Measurements from ENCODE around the gene AKAP13. TPM values are rescaled to one million over a fixed set of nuclear protein-coding genes. Genes with fewer than 3 reads are reported as not detected.

AKAP13 gene
- total RNA-seq, 1 experiment from 2014 or later = 47.3 TPM

- no peak overlapping the region for H3K4me2 ChIP-seq (ENCODE audit: insufficient read depth, insufficient read length, low read length)
- peaks cover 4% of the 10 kb centered on the region; the same call in 1 of the 2 replicates for H3K79me2 ChIP-seq (ENCODE audit: insufficient read depth, low read length)
- H2BK15ac ChIP-seq (ENCODE audit: low read depth, low read length) = no peak overlapping the region
- no peak overlapping the region for H3K18ac ChIP-seq (ENCODE audit: insufficient read length, low read depth, low read length)
- H3K23ac ChIP-seq (ENCODE audit: insufficient read length, low read depth, low read length) = no peak overlapping the region
- Mint-ChIP-seq H3K4me1 (peaks cover 13 to 20% of the 10 kb centered on the region in 2 experiments), H3K36me3 (ENCODE audit: insufficient read depth in 1 of 3, low read depth in 3 of 3) (peaks cover 2 to 9% (median 4%) of the 10 kb centered on the region in 3 experiments; a peak in 3 of 7 replicates), H3K27me3 (ENCODE audit: low read depth) (no peaks in the 10 kb centered on the region), H3K4me3 (no peak overlapping the region), H3K27ac (no peak overlapping the region), H3K9me3 (no peaks in the 10 kb centered on the region)
- H4K20me1 ChIP-seq (ENCODE audit: control insufficient read depth, insufficient read depth, insufficient read length) = no peaks in the 10 kb centered on the region
- H4K91ac ChIP-seq (ENCODE audit: insufficient read length, low read depth, low read length) = no peak overlapping the region
- H2BK12ac ChIP-seq (ENCODE audit: insufficient read length, low read depth, low read length) = no peak overlapping the region
- H3K4ac ChIP-seq (ENCODE audit: low read depth, low read length) = no peak overlapping the region
- no peak overlapping the region for H3K56ac ChIP-seq (ENCODE audit: insufficient read length, low read depth, low read length)
- H3K14ac ChIP-seq (ENCODE audit: insufficient read depth, low read length) = no peak overlapping the region
- H3T11ph ChIP-seq (ENCODE audit: low read length) = no peak overlapping the region
- H4K5ac ChIP-seq (ENCODE audit: insufficient read length, low read depth, low read length) = no peak overlapping the region
- no peak overlapping the region for H4K8ac ChIP-seq (replicated peaks; ENCODE audit: insufficient read length, low read depth, low read length)
- H3K27me3 ChIP-seq (ENCODE audit: insufficient read depth, low read length) = no peaks in the 10 kb centered on the region
- H3K79me1 ChIP-seq (ENCODE audit: insufficient read depth, low read depth, low read length, poor library complexity, severe bottlenecking) = no peaks in the 10 kb centered on the region
- no peaks in the 10 kb centered on the region for H3K23me2 ChIP-seq (ENCODE audit: insufficient read length, low read depth, low read length, poor library complexity, severe bottlenecking)
- no peak overlapping the region for H2BK20ac ChIP-seq (ENCODE audit: low read depth, low read length, poor library complexity, severe bottlenecking)
- no peaks in the 10 kb centered on the region for H3K9me3 ChIP-seq (ENCODE audit: control insufficient read depth, low read depth, low read length)
- no peak overlapping the region for H2BK5ac ChIP-seq (ENCODE audit: insufficient read length, low read length)
- TF ChIP-seq, protein P1, sequence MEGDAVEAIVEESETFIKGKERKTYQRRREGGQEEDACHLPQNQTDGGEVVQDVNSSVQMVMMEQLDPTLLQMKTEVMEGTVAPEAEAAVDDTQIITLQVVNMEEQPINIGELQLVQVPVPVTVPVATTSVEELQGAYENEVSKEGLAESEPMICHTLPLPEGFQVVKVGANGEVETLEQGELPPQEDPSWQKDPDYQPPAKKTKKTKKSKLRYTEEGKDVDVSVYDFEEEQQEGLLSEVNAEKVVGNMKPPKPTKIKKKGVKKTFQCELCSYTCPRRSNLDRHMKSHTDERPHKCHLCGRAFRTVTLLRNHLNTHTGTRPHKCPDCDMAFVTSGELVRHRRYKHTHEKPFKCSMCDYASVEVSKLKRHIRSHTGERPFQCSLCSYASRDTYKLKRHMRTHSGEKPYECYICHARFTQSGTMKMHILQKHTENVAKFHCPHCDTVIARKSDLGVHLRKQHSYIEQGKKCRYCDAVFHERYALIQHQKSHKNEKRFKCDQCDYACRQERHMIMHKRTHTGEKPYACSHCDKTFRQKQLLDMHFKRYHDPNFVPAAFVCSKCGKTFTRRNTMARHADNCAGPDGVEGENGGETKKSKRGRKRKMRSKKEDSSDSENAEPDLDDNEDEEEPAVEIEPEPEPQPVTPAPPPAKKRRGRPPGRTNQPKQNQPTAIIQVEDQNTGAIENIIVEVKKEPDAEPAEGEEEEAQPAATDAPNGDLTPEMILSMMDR (conservative IDR thresholded peaks at IDR 0.05) = no peak
- H2AFZ ChIP-seq (ENCODE audit: low read length) = no peak overlapping the region
- DNase-seq = no peak
- no peak overlapping the region for H2BK120ac ChIP-seq (ENCODE audit: low read depth, low read length, poor library complexity, severe bottlenecking)
- no peaks in the 10 kb centered on the region; the same call in 1 of the 2 replicates for H3K4me1 ChIP-seq (ENCODE audit: insufficient read depth, low read length)
- no CpG with 5 or more reads among the region's 3 CpGs for whole genome bisulfite sequencing (ENCODE audit: extremely low coverage, insufficient read length, low lambda C conversion rate)
- H2AK5ac ChIP-seq (ENCODE audit: insufficient read length, low read length) = no peak overlapping the region
- H3K27ac ChIP-seq (ENCODE audit: insufficient read length, low read depth, low read length) = no peak overlapping the region
- H3K9ac ChIP-seq (ENCODE audit: extremely low read depth, insufficient read length, low read length) = no peak overlapping the region
These were observed 109.5 kb downstream of the AKAP13 start for GRCh38 chr15:85489773-85490493.
